Islet precursor cell (in vitro differentiated cells): ENCODE measurements around the gene LUC7L.
A peak's percentile ranks its signal among the peaks of the same experiment; 100 is the strongest.
"Not testable (repeated sequence)": the region's sequence is repeated elsewhere in the genome, so short reads cannot be mapped to it uniquely, and the experiment has no call there.

Source experiments
- DNase-seq: peaks from one replicate; pipeline ENCODE4 v3.0.0-alpha.2; 2018

Gene LUC7L

DNA sequence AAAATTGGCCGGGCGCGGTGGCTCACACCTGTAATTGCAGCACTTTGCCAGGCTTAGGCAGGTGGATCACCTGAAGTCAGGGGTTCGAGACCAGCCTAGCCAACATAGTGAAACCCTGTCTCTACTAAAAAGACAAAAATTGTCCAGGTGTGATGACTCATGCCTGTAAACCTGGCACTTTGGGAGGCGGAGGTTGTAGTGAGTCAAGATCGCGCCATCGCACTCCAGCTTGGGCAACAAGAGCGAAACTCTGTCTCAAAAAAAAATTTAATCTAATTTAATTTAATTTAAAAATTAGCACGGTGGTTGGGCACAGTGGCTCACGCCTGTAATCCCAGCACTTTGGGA lies 50.6 kb downstream of the LUC7L start:
- no peak for DNase-seq

- no peak for DNase-seq
Measured at GRCh38 chr16:177981-178667, 51.1 kb downstream of the LUC7L start.

- no peak for DNase-seq
Measured at GRCh38 chr16:177394-177822, 51.8 kb downstream of the LUC7L start.

GRCh38 chr16:176477-177382 lies 52.5 kb downstream of the LUC7L start, which contains the start of gene HBA1:
Gene HBA1 (plus strand): TSS chr16:176680. CDS start chr16:176717, 37 bp downstream.
- not testable (repeated sequence) for DNase-seq

DNA sequence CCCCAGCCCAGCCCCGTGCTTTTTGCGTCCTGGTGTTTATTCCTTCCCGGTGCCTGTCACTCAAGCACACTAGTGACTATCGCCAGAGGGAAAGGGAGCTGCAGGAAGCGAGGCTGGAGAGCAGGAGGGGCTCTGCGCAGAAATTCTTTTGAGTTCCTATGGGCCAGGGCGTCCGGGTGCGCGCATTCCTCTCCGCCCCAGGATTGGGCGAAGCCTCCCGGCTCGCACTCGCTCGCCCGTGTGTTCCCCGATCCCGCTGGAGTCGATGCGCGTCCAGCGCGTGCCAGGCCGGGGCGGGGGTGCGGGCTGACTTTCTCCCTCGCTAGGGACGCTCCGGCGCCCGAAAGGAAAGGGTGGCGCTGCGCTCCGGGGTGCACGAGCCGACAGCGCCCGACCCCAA lies 53.2 kb downstream of the LUC7L start:
- not testable (repeated sequence) for DNase-seq

DNA sequence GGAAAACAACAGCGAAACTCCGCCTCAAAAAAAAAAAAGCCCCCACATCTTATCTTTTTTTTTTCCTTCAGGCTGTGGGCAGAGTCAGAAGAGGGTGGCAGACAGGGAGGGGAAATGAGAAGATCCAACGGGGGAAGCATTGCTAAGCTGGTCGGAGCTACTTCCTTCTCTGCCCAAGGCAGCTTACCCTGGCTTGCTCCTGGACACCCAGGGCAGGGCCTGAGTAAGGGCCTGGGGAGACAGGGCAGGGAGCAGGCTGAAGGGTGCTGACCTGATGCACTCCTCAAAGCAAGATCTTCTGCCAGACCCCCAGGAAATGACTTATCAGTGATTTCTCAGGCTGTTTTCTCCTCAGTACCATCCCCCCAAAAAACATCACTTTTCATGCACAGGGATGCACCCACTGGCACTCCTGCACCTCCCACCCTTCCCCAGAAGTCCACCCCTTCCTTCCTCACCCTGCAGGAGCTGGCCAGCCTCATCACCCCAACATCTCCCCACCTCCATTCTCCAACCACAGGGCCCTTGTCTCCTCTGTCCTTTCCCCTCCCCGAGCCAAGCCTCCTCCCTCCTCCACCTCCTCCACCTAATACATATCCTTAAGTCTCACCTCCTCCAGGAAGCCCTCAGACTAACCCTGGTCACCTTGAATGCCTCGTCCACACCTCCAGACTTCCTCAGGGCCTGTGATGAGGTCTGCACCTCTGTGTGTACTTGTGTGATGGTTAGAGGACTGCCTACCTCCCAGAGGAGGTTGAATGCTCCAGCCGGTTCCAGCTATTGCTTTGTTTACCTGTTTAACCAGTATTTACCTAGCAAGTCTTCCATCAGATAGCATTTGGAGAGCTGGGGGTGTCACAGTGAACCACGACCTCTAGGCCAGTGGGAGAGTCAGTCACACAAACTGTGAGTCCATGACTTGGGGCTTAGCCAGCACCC lies 54.0 kb downstream of the LUC7L start:
- no peak for DNase-seq

- not testable (repeated sequence) for DNase-seq
Measured at GRCh38 chr16:173928-174769, 55.1 kb downstream of the LUC7L start.

DNA sequence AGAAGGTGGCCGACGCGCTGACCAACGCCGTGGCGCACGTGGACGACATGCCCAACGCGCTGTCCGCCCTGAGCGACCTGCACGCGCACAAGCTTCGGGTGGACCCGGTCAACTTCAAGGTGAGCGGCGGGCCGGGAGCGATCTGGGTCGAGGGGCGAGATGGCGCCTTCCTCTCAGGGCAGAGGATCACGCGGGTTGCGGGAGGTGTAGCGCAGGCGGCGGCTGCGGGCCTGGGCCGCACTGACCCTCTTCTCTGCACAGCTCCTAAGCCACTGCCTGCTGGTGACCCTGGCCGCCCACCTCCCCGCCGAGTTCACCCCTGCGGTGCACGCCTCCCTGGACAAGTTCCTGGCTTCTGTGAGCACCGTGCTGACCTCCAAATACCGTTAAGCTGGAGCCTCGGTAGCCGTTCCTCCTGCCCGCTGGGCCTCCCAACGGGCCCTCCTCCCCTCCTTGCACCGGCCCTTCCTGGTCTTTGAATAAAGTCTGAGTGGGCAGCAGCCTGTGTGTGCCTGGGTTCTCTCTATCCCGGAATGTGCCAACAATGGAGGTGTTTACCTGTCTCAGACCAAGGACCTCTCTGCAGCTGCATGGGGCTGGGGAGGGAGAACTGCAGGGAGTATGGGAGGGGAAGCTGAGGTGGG lies 55.9 kb downstream of the LUC7L start:
- DNase-seq, result not testable (repeated sequence)

DNA sequence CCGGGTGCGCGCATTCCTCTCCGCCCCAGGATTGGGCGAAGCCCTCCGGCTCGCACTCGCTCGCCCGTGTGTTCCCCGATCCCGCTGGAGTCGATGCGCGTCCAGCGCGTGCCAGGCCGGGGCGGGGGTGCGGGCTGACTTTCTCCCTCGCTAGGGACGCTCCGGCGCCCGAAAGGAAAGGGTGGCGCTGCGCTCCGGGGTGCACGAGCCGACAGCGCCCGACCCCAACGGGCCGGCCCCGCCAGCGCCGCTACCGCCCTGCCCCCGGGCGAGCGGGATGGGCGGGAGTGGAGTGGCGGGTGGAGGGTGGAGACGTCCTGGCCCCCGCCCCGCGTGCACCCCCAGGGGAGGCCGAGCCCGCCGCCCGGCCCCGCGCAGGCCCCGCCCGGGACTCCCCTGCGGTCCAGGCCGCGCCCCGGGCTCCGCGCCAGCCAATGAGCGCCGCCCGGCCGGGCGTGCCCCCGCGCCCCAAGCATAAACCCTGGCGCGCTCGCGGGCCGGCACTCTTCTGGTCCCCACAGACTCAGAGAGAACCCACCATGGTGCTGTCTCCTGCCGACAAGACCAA lies 56.8 kb downstream of the LUC7L start, which contains the start of gene HBA2:
Gene HBA2 (plus strand): TSS at position 503 of the 568 bp plus-strand sequence. CDS start 37 bp downstream, at position 540.
- DNase-seq, result not testable (repeated sequence)

- no peak for DNase-seq
Measured at GRCh38 chr16:170788-171187, 58.5 kb downstream of the LUC7L start.

- peak; percentile 75 for DNase-seq
Measured at GRCh38 chr16:170088-170507, 59.2 kb downstream of the LUC7L start.

GRCh38 chr16:169014-169413 lies 60.2 kb downstream of the LUC7L start:
- no peak for DNase-seq

DNA sequence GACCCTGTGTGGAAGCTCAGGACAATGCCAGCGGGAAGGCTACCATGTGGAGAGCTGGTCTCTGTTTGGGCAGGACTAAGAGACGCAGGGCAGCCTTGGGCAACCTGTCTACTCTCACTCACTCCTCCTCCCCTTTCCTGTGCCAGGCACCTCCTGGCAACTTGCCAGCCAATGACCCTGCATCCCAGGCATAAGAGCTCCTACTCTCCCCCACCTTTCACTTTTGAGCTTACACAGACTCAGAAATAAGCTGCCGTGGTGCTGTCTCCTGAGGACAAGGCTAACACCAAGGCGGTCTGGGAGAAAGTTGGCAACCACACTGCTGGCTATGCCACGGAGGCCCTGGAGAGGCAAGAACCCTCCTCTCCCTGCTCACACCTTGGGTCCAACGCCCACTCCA lies 60.8 kb downstream of the LUC7L start:
- DNase-seq, result no peak

DNA sequence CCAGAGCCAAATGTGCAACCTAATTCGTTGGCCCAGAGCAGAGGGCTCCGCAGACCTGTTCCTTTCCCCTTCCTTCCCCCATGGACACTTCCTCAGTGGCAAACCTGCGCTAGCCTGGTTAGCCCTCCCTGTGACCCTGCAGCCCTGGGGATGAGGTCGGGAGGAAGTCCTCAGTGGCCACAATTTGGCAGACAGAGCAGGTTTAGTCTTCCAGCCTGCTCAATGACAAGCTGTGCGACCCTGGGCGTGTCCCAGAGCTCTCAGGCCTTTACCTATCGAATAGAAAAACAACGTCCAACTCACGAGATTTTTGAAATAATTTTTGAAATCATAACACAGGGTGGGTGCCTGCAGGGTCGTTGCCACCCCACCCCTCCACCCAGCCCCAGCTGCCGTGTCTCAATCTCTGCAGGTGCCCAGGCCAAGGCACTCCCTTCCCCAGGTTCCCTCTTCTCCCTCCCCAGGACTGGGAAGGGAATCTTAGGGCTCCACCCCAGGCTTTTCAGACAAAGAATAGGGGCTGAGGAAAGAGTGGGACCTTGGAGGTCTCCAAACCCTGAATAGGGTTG lies 62.0 kb downstream of the LUC7L start:
- no peak for DNase-seq

GRCh38 chr16:166375-167121 lies 62.7 kb downstream of the LUC7L start:
- no peak for DNase-seq

- DNase-seq, result no peak
Measured at GRCh38 chr16:165539-166374, 63.5 kb downstream of the LUC7L start, which contains the start of gene HBM. Gene HBM (plus strand): TSS chr16:165978. CDS start chr16:165998, 20 bp downstream.

- DNase-seq, result no peak
Measured at GRCh38 chr16:164827-165538, 64.3 kb downstream of the LUC7L start.
